SK-N-SH (cell line): ENCODE data around the gene ANKS1B. TPM values are rescaled to one million over a fixed set of nuclear protein-coding genes. Genes with fewer than 3 reads are reported as not detected.

Experiments used
- CTCF ChIA-PET: fragments of 300-600, 350-600 bp; formaldehyde crosslinking; extraction: SDS; loops from one replicate; lab custom pipeline; 2021; lab: Yijun Ruan, JAX
- POLR2A ChIA-PET: fragments of 350-600 bp; sonication (Branson Sonifier 250); formaldehyde crosslinking; extraction: SDS; loops from one replicate; lab custom pipeline; 2020; ENCODE audit warnings: antibody characterized with exemption, inconsistent platforms; lab: Yijun Ruan, JAX
- DNase-seq: peaks from one replicate; pipeline ENCODE4 v3.0.0; 2012
- H2AFZ ChIP-seq: fragments of 200-600 bp; sonication (generic); 2 replicates; pipeline ENCODE4 v1.8.1; 2016; ENCODE audit warnings: antibody characterized with exemption, mild to moderate bottlenecking, low read depth
- H3F3A ChIP-seq: fragments of 200-600 bp; sonication (generic); replicated peaks from 2 replicates; pipeline ENCODE3; 2016; ENCODE audit warnings: antibody characterized with exemption, mild to moderate bottlenecking; ENCODE audit not compliant: insufficient read depth
- H3K27ac ChIP-seq, 2 experiments: fragments of 200-500 bp in 1 of 2; fragments of 200-600 bp in 1 of 2; sonication (Bioruptor generic) in 1 of 2; sonication (generic), shearing (Covaris generic) in 1 of 2; 2 replicates each; pipeline versions ENCODE4 v1.5.1 to v1.6.1; 2014 to 2016; ENCODE audit warnings: low read depth in 2 of 2, inconsistent platforms in 1 of 2, low read length in 1 of 2, mild to moderate bottlenecking in 1 of 2, mixed read lengths in 1 of 2
- H3K27me3 ChIP-seq: fragments of 200-600 bp; sonication (generic), shearing (Covaris generic); 2 replicates; pipeline ENCODE4 v1.6.1; 2016; ENCODE audit warnings: mixed run types; ENCODE audit not compliant: insufficient read depth
- H3K36me3 ChIP-seq, 2 experiments: fragments of 200-500 bp in 1 of 2; fragments of 200-600 bp in 1 of 2; sonication (Bioruptor generic) in 1 of 2; sonication (generic) in 1 of 2; replicated peaks in 1 of 2; 2 replicates each; pipeline versions ENCODE3 to v1.5.1; 2014 to 2016; ENCODE audit warnings: low read length in 1 of 2, mild to moderate bottlenecking in 1 of 2; ENCODE audit not compliant: insufficient read depth in 2 of 2, control insufficient read depth in 1 of 2
- H3K4me1 ChIP-seq, 2 experiments: fragments of 200-500 bp in 1 of 2; fragments of 200-600 bp in 1 of 2; sonication (Bioruptor generic) in 1 of 2; sonication (generic), shearing (Covaris generic) in 1 of 2; 2 replicates each; pipeline versions ENCODE4 v1.5.1 to v1.6.1; 2014 to 2016; ENCODE audit warnings: low read depth in 1 of 2, low read length in 1 of 2, mixed run types in 1 of 2; ENCODE audit not compliant: insufficient read depth in 2 of 2, control insufficient read depth in 1 of 2
- H3K4me2 ChIP-seq: fragments of 200-600 bp; sonication (generic), shearing (Covaris generic); 2 replicates; pipeline ENCODE4 v1.6.1; 2017; ENCODE audit warnings: mixed run types
- H3K4me3 ChIP-seq, 2 experiments: fragments of 200-500 bp in 1 of 2; fragments of 200-600 bp in 1 of 2; sonication (Bioruptor generic) in 1 of 2; sonication (generic), shearing (Covaris generic) in 1 of 2; 2 replicates each; pipeline versions ENCODE4 v1.5.1 to v1.8.1; 2014 to 2016; ENCODE audit warnings: low read depth in 2 of 2, inconsistent platforms in 1 of 2, low read length in 1 of 2, mild to moderate bottlenecking in 1 of 2, mixed read lengths in 1 of 2, moderate library complexity in 1 of 2
- H3K79me2 ChIP-seq: fragments of 200-600 bp; sonication (generic); 2 replicates; pipeline ENCODE4 v1.8.1; 2017; ENCODE audit warnings: mild to moderate bottlenecking; ENCODE audit not compliant: insufficient read depth
- H3K9ac ChIP-seq: fragments of 200-600 bp; sonication (generic); 2 replicates; pipeline ENCODE4 v1.6.1; 2017; ENCODE audit warnings: mixed run types
- H3K9me2 ChIP-seq: fragments of 200-600 bp; sonication (generic); 2 replicates; pipeline ENCODE4 v1.6.1; 2017; ENCODE audit warnings: mixed run types
- H3K9me3 ChIP-seq: fragments of 200-600 bp; sonication (generic); 2 replicates; pipeline ENCODE4 v1.6.1; 2017; ENCODE audit warnings: mixed run types, mild to moderate bottlenecking, moderate library complexity
- H4K20me1 ChIP-seq: fragments of 200-600 bp; sonication (generic); 2 replicates; pipeline ENCODE4 v1.6.1; 2017; ENCODE audit warnings: mild to moderate bottlenecking, mixed run types; ENCODE audit not compliant: insufficient read depth
- EZH2phosphoT487 ChIP-seq: fragments of 200-600 bp; sonication (generic); IDR thresholded peaks from 2 replicates; pipeline ENCODE4 v1.6.1; 2017; ENCODE audit warnings: low read depth, mixed run types, mild to moderate bottlenecking, antibody characterized with exemption, moderate library complexity, borderline replicate concordance
- FOSL2 ChIP-seq: IDR thresholded peaks from 2 replicates; pipeline ENCODE4 v1.4.0; 2012; ENCODE audit warnings: low read depth, mild to moderate bottlenecking, moderate library complexity, borderline replicate concordance
- GATA2 ChIP-seq: sonication (generic); formaldehyde crosslinking; IDR thresholded peaks from 2 replicates; pipeline ENCODE4 v1.5.0; 2020; ENCODE audit warnings: mild to moderate bottlenecking, missing genetic modification reagents
- IRF3 ChIP-seq: fragments of 150-350 bp; IDR thresholded peaks from 2 replicates; pipeline ENCODE4 v1.6.1; 2016; ENCODE audit warnings: mild to moderate bottlenecking, low read depth, low read length
- SIN3A ChIP-seq: IDR thresholded peaks from 2 replicates; pipeline ENCODE4 v1.6.1; 2012; ENCODE audit warnings: low read depth, mild to moderate bottlenecking, low read length, moderate library complexity, borderline replicate concordance
- SMC3 ChIP-seq: IDR thresholded peaks from 2 replicates; pipeline ENCODE4 v1.6.1; 2012; ENCODE audit warnings: low read depth, low read length, improper control_type of control experiment
- TCF12 ChIP-seq: IDR thresholded peaks from 2 replicates; pipeline ENCODE4 v1.4.0; 2012
- TEAD4 ChIP-seq: IDR thresholded peaks from 2 replicates; pipeline ENCODE4 v1.4.0; 2012; ENCODE audit warnings: mild to moderate bottlenecking, borderline replicate concordance; ENCODE audit not compliant: insufficient read depth
- WGBS: methylation state at CpG from one replicate; pipeline ENCODE4 v1.1.6; 2017; ENCODE audit warnings: low lambda C conversion rate; 5-methylcytosine and 5-hydroxymethylcytosine counted together
- polyA plus RNA-seq, 3 experiments: library from polyadenylated mRNA; depleted of rRNA; stranded (reverse); fragments of >200 nt; gene quantifications; 2 replicates each; pipeline ENCODE4 v1.2.3, GENCODE V29; 2012
- TF ChIP-seq, protein P1 (sequence below): fragments of 150-350 bp; IDR thresholded peaks from 2 replicates; pipeline ENCODE4 v1.6.1; 2017; ENCODE audit warnings: antibody characterized with exemption, low read length, low read depth, borderline replicate concordance
- TF ChIP-seq, protein P2 (sequence below): IDR thresholded peaks from 2 replicates; pipeline ENCODE4 v1.4.0; 2012; ENCODE audit warnings: low read depth, borderline replicate concordance
- TF ChIP-seq, protein P3 (sequence below): fragments of 200-600 bp; sonication (generic); IDR thresholded peaks from 2 replicates; pipeline ENCODE4 v1.6.1; 2017; ENCODE audit warnings: antibody characterized with exemption, mild to moderate bottlenecking, moderate library complexity

Gene ANKS1B
- polyA plus RNA-seq, 1 of the 3 experiments (the other 2 are of a cell fraction), result 1.8 TPM

DNA sequence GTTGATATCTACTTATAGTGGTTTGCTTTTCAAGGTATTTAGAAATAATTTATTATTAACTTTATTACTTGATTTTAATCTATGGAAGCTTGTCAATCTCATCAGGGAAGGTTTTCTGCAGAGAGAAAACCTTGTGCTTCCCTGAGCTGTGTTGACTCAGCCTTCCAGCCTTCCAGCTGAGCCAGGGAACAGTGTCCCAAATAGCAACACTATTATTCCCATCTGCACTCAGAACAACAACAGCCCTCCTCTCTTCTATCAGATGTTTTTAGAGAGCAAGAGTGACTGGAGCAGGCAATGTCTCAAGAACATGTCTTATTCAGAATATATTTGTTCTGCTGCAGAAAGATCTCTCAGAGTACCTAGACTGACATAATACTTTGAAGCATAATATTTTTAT, 727.1 kb downstream of the ANKS1B start (continued):
- TF ChIP-seq, protein P1, sequence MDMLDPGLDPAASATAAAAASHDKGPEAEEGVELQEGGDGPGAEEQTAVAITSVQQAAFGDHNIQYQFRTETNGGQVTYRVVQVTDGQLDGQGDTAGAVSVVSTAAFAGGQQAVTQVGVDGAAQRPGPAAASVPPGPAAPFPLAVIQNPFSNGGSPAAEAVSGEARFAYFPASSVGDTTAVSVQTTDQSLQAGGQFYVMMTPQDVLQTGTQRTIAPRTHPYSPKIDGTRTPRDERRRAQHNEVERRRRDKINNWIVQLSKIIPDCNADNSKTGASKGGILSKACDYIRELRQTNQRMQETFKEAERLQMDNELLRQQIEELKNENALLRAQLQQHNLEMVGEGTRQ, result no peak
- TF ChIP-seq SMC3 (no peak), TCF12 (no peak), IRF3 (no peak)

DNA sequence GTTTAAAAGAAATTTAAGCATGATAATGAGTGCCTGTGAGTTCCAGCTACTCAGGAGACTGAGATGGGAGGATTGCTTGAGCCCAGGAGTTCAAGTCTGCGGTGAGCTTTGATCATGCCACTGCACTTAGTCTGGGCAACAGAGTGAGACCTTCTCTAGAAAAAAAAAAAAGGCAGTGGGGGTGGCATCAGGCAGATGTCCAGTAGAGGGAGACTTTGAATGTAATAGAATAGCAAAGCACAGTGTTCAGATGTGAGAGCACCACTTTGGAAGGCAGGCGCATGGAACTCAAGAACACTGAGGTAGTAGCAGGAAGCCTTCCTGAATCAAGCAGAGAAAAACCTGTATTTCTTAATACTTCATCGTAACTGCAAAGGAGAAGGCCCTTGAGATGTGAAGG, 731.7 kb downstream of the ANKS1B start:
- Histone ChIP-seq H3K9me3 (no peaks in the 10 kb centered on the region), H4K20me1 (no peaks in the 10 kb centered on the region), H3F3A (no peaks in the 10 kb centered on the region), H3K27me3 (no peaks in the 10 kb centered on the region), H3K9ac (no peak overlapping the region), H2AFZ (no peak overlapping the region), H3K9me2 (no peaks in the 10 kb centered on the region), H3K4me2 (no peak overlapping the region), H3K36me3 (no peaks in the 10 kb centered on the region), H3K79me2 (no peaks in the 10 kb centered on the region), H3K4me1 (peaks cover 0 to 4% of the 10 kb centered on the region in 2 experiments; a peak in 1 of 4 replicates), H3K27ac (no peak overlapping the region), H3K4me3 (no peak overlapping the region)
- TF ChIP-seq TEAD4 (no peak), GATA2 (CRISPR knock-in tag) (no peak), SIN3A (no peak), EZH2phosphoT487 (no peak), FOSL2 (no peak)
- TF ChIP-seq, protein P2, sequence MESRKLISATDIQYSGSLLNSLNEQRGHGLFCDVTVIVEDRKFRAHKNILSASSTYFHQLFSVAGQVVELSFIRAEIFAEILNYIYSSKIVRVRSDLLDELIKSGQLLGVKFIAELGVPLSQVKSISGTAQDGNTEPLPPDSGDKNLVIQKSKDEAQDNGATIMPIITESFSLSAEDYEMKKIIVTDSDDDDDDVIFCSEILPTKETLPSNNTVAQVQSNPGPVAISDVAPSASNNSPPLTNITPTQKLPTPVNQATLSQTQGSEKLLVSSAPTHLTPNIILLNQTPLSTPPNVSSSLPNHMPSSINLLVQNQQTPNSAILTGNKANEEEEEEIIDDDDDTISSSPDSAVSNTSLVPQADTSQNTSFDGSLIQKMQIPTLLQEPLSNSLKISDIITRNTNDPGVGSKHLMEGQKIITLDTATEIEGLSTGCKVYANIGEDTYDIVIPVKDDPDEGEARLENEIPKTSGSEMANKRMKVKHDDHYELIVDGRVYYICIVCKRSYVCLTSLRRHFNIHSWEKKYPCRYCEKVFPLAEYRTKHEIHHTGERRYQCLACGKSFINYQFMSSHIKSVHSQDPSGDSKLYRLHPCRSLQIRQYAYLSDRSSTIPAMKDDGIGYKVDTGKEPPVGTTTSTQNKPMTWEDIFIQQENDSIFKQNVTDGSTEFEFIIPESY, result no peak
- TF ChIP-seq, protein P3, sequence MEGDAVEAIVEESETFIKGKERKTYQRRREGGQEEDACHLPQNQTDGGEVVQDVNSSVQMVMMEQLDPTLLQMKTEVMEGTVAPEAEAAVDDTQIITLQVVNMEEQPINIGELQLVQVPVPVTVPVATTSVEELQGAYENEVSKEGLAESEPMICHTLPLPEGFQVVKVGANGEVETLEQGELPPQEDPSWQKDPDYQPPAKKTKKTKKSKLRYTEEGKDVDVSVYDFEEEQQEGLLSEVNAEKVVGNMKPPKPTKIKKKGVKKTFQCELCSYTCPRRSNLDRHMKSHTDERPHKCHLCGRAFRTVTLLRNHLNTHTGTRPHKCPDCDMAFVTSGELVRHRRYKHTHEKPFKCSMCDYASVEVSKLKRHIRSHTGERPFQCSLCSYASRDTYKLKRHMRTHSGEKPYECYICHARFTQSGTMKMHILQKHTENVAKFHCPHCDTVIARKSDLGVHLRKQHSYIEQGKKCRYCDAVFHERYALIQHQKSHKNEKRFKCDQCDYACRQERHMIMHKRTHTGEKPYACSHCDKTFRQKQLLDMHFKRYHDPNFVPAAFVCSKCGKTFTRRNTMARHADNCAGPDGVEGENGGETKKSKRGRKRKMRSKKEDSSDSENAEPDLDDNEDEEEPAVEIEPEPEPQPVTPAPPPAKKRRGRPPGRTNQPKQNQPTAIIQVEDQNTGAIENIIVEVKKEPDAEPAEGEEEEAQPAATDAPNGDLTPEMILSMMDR, result peak; percentile 35; the same call in 1 of the 2 replicates
- WGBS, result 55% methylated on average over 3 of the region's 3 CpGs
- peak; percentile 2 for DNase-seq
- ChIA-PET POLR2A (no interaction called here), CTCF (no interaction called here)
